HepG2 (cell line): ENCODE data around the gene PDGFB.

ENCODE experiments used
- GABPA ChIP-seq, 2 experiments: IDR thresholded peaks; 2 replicates each; pipeline ENCODE4 v1.6.1; 2011 to 2016; ENCODE audit warnings: low read depth in 2 of 2, low read length in 1 of 2, missing biosample characterization in 1 of 2, missing genetic modification characterization in 1 of 2
- RAD21 ChIP-seq: fragments of 450-650 bp; formaldehyde crosslinking; IDR thresholded peaks from 2 replicates; pipeline ENCODE4 v1.5.0; 2020; ENCODE audit warnings: mild to moderate bottlenecking
- ZNF121 ChIP-seq: sonication (generic); formaldehyde crosslinking; IDR thresholded peaks from 2 replicates; pipeline ENCODE4 v1.5.0; 2020; ENCODE audit warnings: mild to moderate bottlenecking, missing genetic modification reagents
- ZNF660 ChIP-seq: sonication (generic); formaldehyde crosslinking; IDR thresholded peaks from 2 replicates; pipeline ENCODE4 v1.5.1; 2020; ENCODE audit warnings: mild to moderate bottlenecking, low read depth, missing genetic modification reagents, borderline replicate concordance
- TF ChIP-seq, protein P1 (sequence below): IDR thresholded peaks from 2 replicates; pipeline ENCODE4 v1.6.1; 2012; ENCODE audit warnings: inconsistent platforms
- TF ChIP-seq, protein P2 (sequence below): sonication (generic); formaldehyde crosslinking; IDR thresholded peaks from 2 replicates; pipeline ENCODE4 v1.5.0; 2020; ENCODE audit warnings: mild to moderate bottlenecking, missing genetic modification reagents, moderate library complexity

DNA sequence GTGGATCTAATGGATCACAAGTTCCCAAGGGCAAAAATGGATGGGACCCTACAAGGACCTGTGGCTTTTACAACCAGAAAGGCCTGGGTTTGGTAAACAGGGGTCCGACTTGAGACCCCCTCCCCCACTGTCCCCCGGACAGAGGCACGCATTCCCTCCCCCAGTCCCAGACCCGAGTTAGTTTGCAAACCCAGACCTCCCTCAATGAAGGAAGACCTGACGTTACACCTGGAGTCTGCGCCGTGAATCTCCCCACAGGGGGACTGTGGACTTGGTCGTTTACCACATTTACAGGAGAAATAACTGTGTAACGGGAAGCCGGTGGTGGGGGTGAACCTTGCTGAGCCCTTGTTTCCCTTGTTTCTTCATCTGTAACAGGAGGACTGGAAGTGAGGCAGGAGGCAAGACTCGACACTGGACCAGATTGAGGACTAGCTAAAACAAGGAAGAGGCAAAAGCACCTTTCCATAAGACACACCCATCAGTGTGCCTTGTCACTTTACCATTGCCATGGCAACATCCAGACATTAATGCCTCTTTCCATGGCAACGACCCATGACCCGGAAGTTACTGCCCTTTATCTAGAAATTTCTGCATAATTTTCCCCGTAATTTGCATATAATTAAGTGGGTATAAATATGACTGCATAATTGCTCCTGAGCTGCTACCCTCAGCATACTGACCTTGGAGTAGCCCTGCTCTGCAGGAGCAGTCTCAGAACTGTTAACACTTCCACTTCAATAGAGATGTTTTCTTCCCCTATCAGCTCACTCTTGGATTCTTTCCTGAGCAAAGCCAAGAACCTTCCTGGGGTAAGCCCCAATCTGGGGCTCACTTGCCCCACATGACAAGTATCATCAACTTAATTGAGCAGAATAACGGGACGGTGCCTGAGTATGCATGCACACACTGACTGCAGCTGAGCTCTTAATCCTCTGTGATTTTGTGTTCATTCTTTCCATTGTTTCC is 25.4 kb downstream of the PDGFB start:
- TF ChIP-seq RAD21 (CRISPR knock-in tag) (no peak), ZNF660 (CRISPR knock-in tag) (no peak), GABPA (IDR thresholded peaks at IDR 0.05; ENCODE audit: low read depth, low read length) (no peak), GABPA (CRISPR knock-in tag; IDR thresholded peaks at IDR 0.05; ENCODE audit: low read depth) (peak; percentile 68), ZNF121 (CRISPR knock-in tag) (no peak)
- TF ChIP-seq, protein P1, sequence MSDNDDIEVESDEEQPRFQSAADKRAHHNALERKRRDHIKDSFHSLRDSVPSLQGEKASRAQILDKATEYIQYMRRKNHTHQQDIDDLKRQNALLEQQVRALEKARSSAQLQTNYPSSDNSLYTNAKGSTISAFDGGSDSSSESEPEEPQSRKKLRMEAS, result no peak
- TF ChIP-seq, protein P2, sequence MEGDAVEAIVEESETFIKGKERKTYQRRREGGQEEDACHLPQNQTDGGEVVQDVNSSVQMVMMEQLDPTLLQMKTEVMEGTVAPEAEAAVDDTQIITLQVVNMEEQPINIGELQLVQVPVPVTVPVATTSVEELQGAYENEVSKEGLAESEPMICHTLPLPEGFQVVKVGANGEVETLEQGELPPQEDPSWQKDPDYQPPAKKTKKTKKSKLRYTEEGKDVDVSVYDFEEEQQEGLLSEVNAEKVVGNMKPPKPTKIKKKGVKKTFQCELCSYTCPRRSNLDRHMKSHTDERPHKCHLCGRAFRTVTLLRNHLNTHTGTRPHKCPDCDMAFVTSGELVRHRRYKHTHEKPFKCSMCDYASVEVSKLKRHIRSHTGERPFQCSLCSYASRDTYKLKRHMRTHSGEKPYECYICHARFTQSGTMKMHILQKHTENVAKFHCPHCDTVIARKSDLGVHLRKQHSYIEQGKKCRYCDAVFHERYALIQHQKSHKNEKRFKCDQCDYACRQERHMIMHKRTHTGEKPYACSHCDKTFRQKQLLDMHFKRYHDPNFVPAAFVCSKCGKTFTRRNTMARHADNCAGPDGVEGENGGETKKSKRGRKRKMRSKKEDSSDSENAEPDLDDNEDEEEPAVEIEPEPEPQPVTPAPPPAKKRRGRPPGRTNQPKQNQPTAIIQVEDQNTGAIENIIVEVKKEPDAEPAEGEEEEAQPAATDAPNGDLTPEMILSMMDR (CRISPR knock-in tag), result no peak
